GM23248 (cell line): ENCODE measurements around the gene HYOU1.
"Not testable (repeated sequence)": the region's sequence is repeated elsewhere in the genome, so short reads cannot be mapped to it uniquely, and the experiment has no call there.

ENCODE experiments used
- EZH2 ChIP-seq: fragments of 200-600 bp; sonication (generic); IDR thresholded peaks from 2 replicates; pipeline ENCODE4 v1.6.1; 2018; ENCODE audit warnings: antibody characterized with exemption, mild to moderate bottlenecking; ENCODE audit not compliant: insufficient read depth, poor library complexity, severe bottlenecking
- EZH2phosphoT487 ChIP-seq: fragments of 200-600 bp; sonication (generic); IDR thresholded peaks from 2 replicates; pipeline ENCODE4 v1.6.1; 2018; ENCODE audit warnings: antibody characterized with exemption, moderate library complexity, mild to moderate bottlenecking, low read depth; ENCODE audit not compliant: insufficient read depth

GRCh38 chr11:119059128-119059527 is 2.1 kb upstream of the HYOU1 start:
- TF ChIP-seq EZH2, EZH2phosphoT487: not testable (repeated sequence)
